ENCODE results near the gene TOR4A.
"Not testable (repeated sequence)": the region's sequence is repeated elsewhere in the genome, so short reads cannot be mapped to it uniquely, and the experiment has no call there.

TOR4A gene

GRCh38 chr9:137256362-137256761, 21.2 kb upstream of the TOR4A start:
- Mint-ChIP-seq H3K27ac (peak overlapping the region; percentile 45), H3K4me1 (ENCODE audit: low read depth) (peaks cover 17% of the 10 kb centered on the region), H3K27me3 (no peaks in the 10 kb centered on the region), H3K36me3 (ENCODE audit: low read depth) (peaks cover 8% of the 10 kb centered on the region), H3K4me3 (peak overlapping the region; percentile 86), H3K9me3 (no peaks in the 10 kb centered on the region)

GRCh38 chr9:137256856-137257255, 20.7 kb upstream of the TOR4A start:
- peak overlapping the region; percentile 86 for H3K4me3 Mint-ChIP-seq
- peaks cover 17% of the 10 kb centered on the region for H3K4me1 Mint-ChIP-seq (ENCODE audit: low read depth)
- H3K27me3 Mint-ChIP-seq: no peaks in the 10 kb centered on the region
- H3K9me3 Mint-ChIP-seq: no peaks in the 10 kb centered on the region
- no peak overlapping the region for H3K27ac Mint-ChIP-seq
- peaks cover 13% of the 10 kb centered on the region for H3K36me3 Mint-ChIP-seq (ENCODE audit: low read depth)

- not testable (repeated sequence) for H3K4me1 Mint-ChIP-seq (ENCODE audit: low read depth); H3K9me3 Mint-ChIP-seq; H3K27ac Mint-ChIP-seq; H3K27me3 Mint-ChIP-seq; H3K4me3 Mint-ChIP-seq
- H3K36me3 Mint-ChIP-seq (ENCODE audit: low read depth): peaks cover 23% of the 10 kb centered on the region
Observed at GRCh38 chr9:137262173-137262908, 15.2 kb upstream of the TOR4A start.

GRCh38 chr9:137262909-137263285, 14.6 kb upstream of the TOR4A start:
- Mint-ChIP-seq H3K36me3 (ENCODE audit: low read depth) (peaks cover 28% of the 10 kb centered on the region), H3K27me3 (no peaks in the 10 kb centered on the region), H3K4me3 (no peak overlapping the region), H3K4me1 (ENCODE audit: low read depth) (peaks cover 3% of the 10 kb centered on the region), H3K9me3 (no peaks in the 10 kb centered on the region), H3K27ac (no peak overlapping the region)

GRCh38 chr9:137263506-137263905, 14.0 kb upstream of the TOR4A start:
- H3K9me3 Mint-ChIP-seq: no peaks in the 10 kb centered on the region
- H3K27ac Mint-ChIP-seq: no peak overlapping the region
- no peak overlapping the region for H3K4me3 Mint-ChIP-seq
- peaks cover 4% of the 10 kb centered on the region for H3K4me1 Mint-ChIP-seq (ENCODE audit: low read depth)
- H3K27me3 Mint-ChIP-seq: no peaks in the 10 kb centered on the region
- peaks cover 30% of the 10 kb centered on the region for H3K36me3 Mint-ChIP-seq (ENCODE audit: low read depth)

- Mint-ChIP-seq H3K27me3 (no peaks in the 10 kb centered on the region), H3K9me3 (no peaks in the 10 kb centered on the region), H3K36me3 (ENCODE audit: low read depth) (peaks cover 30% of the 10 kb centered on the region), H3K4me3 (no peak overlapping the region), H3K4me1 (ENCODE audit: low read depth) (peaks cover 7% of the 10 kb centered on the region), H3K27ac (no peak overlapping the region)
Observed at GRCh38 chr9:137264067-137264466, 13.5 kb upstream of the TOR4A start.

- no peaks in the 10 kb centered on the region for H3K9me3 Mint-ChIP-seq
- peaks cover 7% of the 10 kb centered on the region for H3K4me1 Mint-ChIP-seq (ENCODE audit: low read depth)
- no peak overlapping the region for H3K27ac Mint-ChIP-seq
- H3K27me3 Mint-ChIP-seq: no peaks in the 10 kb centered on the region
- peaks cover 33% of the 10 kb centered on the region for H3K36me3 Mint-ChIP-seq (ENCODE audit: low read depth)
- H3K4me3 Mint-ChIP-seq: no peak overlapping the region
Observed at GRCh38 chr9:137265496-137266161, 11.9 kb upstream of the TOR4A start.

GRCh38 chr9:137266162-137266527, 11.4 kb upstream of the TOR4A start:
- Mint-ChIP-seq H3K36me3 (ENCODE audit: low read depth) (peaks cover 36% of the 10 kb centered on the region), H3K27me3 (no peaks in the 10 kb centered on the region), H3K9me3 (no peaks in the 10 kb centered on the region), H3K4me3 (no peak overlapping the region), H3K4me1 (ENCODE audit: low read depth) (peaks cover 11% of the 10 kb centered on the region), H3K27ac (no peak overlapping the region)

GRCh38 chr9:137266585-137267453, 10.7 kb upstream of the TOR4A start:
- no peak overlapping the region for H3K4me3 Mint-ChIP-seq
- H3K4me1 Mint-ChIP-seq (ENCODE audit: low read depth): peaks cover 15% of the 10 kb centered on the region
- H3K27me3 Mint-ChIP-seq: no peaks in the 10 kb centered on the region
- no peaks in the 10 kb centered on the region for H3K9me3 Mint-ChIP-seq
- no peak overlapping the region for H3K27ac Mint-ChIP-seq
- peaks cover 36% of the 10 kb centered on the region for H3K36me3 Mint-ChIP-seq (ENCODE audit: low read depth)

GRCh38 chr9:137267933-137268355, 9.6 kb upstream of the TOR4A start:
- Mint-ChIP-seq H3K9me3 (no peaks in the 10 kb centered on the region), H3K4me1 (ENCODE audit: low read depth) (peaks cover 15% of the 10 kb centered on the region), H3K27me3 (no peaks in the 10 kb centered on the region), H3K36me3 (ENCODE audit: low read depth) (peaks cover 31% of the 10 kb centered on the region), H3K27ac (no peak overlapping the region), H3K4me3 (no peak overlapping the region)

- Mint-ChIP-seq H3K4me1 (ENCODE audit: low read depth) (peaks cover 15% of the 10 kb centered on the region), H3K27me3 (no peaks in the 10 kb centered on the region), H3K4me3 (no peak overlapping the region), H3K36me3 (ENCODE audit: low read depth) (peaks cover 31% of the 10 kb centered on the region), H3K27ac (peak overlapping the region; percentile 34), H3K9me3 (no peaks in the 10 kb centered on the region)
Observed at GRCh38 chr9:137268538-137269201, 8.9 kb upstream of the TOR4A start.

GRCh38 chr9:137269231-137269772, 8.2 kb upstream of the TOR4A start:
- no peaks in the 10 kb centered on the region for H3K9me3 Mint-ChIP-seq
- H3K4me3 Mint-ChIP-seq: no peak overlapping the region
- no peaks in the 10 kb centered on the region for H3K27me3 Mint-ChIP-seq
- H3K36me3 Mint-ChIP-seq (ENCODE audit: low read depth): peaks cover 31% of the 10 kb centered on the region
- H3K4me1 Mint-ChIP-seq (ENCODE audit: low read depth): peaks cover 15% of the 10 kb centered on the region
- H3K27ac Mint-ChIP-seq: no peak overlapping the region

GRCh38 chr9:137270929-137271695, 6.4 kb upstream of the TOR4A start:
- H3K27me3 Mint-ChIP-seq: no peaks in the 10 kb centered on the region
- H3K4me1 Mint-ChIP-seq (ENCODE audit: low read depth): peaks cover 19% of the 10 kb centered on the region
- H3K36me3 Mint-ChIP-seq (ENCODE audit: low read depth): peaks cover 31% of the 10 kb centered on the region
- no peaks in the 10 kb centered on the region for H3K9me3 Mint-ChIP-seq
- no peak overlapping the region for H3K4me3 Mint-ChIP-seq
- peak overlapping the region; percentile 41 for H3K27ac Mint-ChIP-seq

- Mint-ChIP-seq H3K27ac (no peak overlapping the region), H3K36me3 (ENCODE audit: low read depth) (peaks cover 31% of the 10 kb centered on the region), H3K4me1 (ENCODE audit: low read depth) (peaks cover 19% of the 10 kb centered on the region), H3K4me3 (no peak overlapping the region), H3K27me3 (no peaks in the 10 kb centered on the region), H3K9me3 (no peaks in the 10 kb centered on the region)
Observed at GRCh38 chr9:137271696-137272076, 5.8 kb upstream of the TOR4A start.

All from stimulated activated naive CD8-positive, alpha-beta T cell treated with anti-CD3 and anti-CD28 coated beads, Interleukin-15, Interleukin-2, amounts not matched to agents 100 ng/mL and 50 ng/mL, for 24 hours (primary cell).